Epithelial cell of prostate (primary cell): Measurements from ENCODE around the gene SPINK6.

ENCODE experiments used
- DNase-seq: peaks from one replicate; pipeline ENCODE4 v3.0.0-alpha.2; 2011; ENCODE audit warnings: low read depth, low spot score
- H3K27ac ChIP-seq: fragments of 450-650 bp; 2 replicates; pipeline ENCODE4 v1.5.1; 2017; ENCODE audit warnings: mild to moderate bottlenecking

The SPINK6 gene, protein sequence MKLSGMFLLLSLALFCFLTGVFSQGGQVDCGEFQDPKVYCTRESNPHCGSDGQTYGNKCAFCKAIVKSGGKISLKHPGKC

DNA sequence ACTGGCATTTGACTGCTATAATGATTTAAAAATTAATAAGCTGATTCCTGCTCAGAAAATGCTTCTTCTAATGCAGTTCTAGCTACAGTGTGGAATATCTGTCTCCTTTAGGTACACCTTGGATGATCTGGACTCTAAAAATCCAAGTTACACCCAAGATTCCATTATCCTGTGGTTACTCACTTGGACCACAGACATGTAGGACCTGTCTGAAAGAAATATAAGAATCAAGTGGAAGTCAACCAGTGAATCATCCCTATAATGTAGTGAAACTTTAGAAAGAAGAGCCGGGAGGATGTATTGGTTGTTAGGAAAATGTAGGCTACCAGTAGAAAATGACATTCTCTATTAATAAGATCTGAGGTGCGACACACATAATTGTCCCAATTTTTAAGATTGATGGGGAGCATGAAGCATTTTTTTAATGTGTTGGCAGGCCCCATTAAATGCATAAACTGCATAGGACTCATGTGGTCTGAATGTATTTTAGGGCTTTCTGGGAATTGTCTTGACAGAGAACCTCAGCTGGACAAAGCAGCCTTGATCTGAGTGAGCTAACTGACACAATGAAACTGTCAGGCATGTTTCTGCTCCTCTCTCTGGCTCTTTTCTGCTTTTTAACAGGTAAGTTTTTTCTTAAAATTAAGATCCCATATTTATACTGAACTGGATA is at the start of gene SPINK6:
SPINK6 (plus strand) TSS at position 512 of the 673 bp plus-strand sequence; CDS start at position 567, 55 bp downstream.
- DNase-seq = peak; percentile 86
- peak within 1 kb of the TSS; percentile 83 for H3K27ac ChIP-seq

DNA sequence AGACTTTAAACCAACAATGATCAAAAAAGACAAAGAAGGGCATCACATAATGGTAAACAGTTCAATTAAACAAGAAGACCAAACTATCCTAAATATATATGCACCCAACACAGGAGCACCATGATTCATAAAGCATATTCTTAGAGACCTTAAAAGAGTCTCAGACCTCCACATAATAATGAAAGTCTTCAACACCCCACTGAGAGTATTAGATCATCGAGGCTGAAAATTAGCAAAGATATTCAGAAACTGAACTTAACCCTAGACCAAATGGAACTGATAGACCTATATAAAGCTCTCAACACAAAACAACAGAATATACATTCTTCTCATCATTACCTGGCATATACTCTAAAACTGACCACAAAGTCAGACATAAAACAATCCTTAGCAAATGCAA is 46.2 kb upstream of the SPINK6 start:
- H3K27ac ChIP-seq = no peak overlapping the region
- DNase-seq = no peak

DNA sequence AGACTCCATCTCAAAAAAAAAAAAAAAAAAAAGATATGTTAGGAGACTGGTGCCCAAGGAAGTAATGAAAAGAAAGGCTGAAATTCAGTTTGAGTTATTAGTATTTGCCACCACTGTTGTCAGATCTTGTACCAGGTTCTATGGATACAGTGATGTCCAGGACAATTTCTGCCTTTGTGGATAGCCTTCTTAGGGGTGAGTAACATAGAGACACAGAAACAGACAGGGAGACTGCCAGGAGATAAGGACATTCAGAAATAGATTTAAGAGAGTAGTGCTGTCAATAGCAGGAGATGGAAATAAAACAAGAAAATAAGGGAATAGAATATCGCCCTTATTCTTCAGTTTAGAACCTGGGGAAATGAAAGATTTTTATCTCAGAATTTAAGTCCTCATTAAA is 40.8 kb upstream of the SPINK6 start:
- no peak for DNase-seq
- H3K27ac ChIP-seq = no peak overlapping the region

DNA sequence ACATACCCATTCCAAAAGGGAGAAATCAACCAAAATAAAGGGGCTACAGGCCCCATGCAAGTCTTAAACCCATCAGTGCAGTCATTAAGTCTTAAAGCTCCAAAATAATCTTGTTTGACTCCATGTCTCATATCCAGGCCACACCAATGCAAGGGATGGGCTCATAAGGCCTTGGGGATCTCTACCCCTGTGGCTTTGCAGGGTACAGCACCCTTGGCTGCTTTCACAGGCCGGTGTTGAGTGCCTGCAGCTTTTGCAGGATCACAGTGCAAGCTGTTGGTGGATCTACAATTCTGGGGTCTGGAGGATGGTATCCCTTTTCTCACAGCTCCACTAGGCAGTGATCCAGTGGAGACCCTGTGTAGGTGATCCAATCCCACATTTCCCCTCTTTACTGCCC is 39.5 kb upstream of the SPINK6 start:
- DNase-seq = no peak
- H3K27ac ChIP-seq = no peak overlapping the region

DNA sequence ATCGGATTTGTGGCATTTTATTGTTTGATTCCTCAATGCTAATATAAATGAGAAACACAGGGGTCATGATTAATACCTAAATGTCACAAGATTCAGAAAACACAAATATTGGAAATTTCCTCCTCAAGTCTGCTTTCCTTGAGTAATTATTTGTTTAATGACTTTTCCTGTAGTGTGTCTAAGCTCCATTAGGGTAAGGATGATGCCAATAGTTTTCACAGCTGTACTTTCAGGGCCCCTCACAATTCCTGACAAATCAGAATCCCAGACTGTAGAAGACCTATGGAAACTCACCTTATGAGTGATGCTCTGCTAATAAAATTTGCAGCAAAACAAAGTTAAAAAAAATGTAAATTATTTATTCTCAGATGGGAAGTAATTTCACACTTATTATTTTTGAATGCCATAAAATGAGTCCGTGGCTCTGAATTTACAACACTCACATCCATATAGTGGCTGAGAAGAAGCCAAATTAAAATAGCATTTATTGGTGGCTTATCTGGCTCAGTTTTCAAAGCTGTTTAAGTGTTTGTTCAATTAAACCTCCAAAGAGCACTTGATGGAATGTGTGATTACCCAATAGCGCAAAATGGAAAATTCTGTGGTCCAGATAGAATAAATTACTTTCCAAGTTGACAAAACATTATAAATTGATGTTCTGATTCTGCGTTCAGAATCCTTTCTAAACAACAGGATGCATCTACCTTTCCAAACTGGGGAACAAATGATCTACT is 36.1 kb upstream of the SPINK6 start:
- no peak for DNase-seq
- no peak overlapping the region for H3K27ac ChIP-seq

DNA sequence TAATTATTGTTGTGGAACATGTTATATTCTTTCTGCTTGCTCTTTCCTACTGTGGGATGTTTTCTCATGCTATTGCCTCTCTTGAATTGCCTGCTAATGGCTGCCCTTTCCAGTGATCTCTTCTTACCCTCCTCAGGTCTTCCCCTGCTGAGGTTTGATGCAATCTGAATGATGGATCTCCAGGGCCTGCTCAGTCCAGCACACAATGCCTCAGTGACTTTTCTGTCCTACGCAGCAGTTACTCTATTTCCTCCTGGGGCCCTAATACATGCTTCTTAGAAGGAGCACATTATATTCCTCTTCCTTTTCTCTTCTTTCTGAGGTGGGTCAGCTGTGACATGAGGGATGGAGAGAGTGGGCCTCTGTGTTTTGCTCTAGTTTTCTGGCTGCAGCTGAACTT is 34.6 kb upstream of the SPINK6 start, which contains the start of gene SPINK14:
SPINK14 (plus strand) TSS at position 301 of the 400 bp plus-strand sequence. CDS start 1,187 bp downstream, outside the sequence.
- no peak for DNase-seq
- no peak within 1 kb of the TSS for H3K27ac ChIP-seq

DNA sequence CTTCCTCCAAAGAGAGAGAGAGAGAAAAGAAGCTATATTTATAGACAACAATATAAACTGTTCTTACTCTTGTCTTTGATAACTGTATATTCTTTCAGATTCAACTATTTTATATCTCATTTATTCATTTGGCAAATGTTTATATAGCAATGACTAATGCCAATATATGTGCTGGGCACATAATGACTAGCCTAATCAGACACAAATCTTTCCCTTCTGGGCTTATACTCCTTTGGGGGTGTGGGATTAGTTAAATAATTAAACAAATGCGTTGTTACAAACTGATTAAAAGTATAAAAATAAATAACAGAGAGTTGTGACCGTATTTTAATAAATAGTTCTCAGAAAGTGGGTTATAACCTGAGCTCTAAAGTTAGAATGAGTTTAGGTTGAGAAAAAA is 30.5 kb upstream of the SPINK6 start:
- no peak for DNase-seq
- H3K27ac ChIP-seq = no peak overlapping the region

DNA sequence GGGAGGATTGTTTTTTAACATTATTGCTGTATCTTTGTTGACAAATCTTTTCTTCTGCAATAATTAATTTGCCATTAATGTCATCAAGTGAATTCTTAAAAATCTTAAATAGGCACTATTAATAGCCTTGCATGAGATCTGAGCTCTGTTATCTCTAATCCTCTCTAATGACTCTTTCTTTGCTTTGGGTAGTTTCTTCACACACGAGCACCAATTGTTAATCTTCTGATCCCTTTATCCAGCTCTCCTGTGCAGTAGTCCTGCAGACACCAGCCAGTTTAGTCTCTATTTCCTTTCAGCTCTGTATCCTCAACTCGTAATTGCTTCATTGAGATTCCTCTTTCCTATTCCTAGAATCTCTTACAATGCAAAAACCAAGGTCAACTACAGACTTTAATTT is 26.4 kb upstream of the SPINK6 start:
- no peak overlapping the region for H3K27ac ChIP-seq
- no peak for DNase-seq

DNA sequence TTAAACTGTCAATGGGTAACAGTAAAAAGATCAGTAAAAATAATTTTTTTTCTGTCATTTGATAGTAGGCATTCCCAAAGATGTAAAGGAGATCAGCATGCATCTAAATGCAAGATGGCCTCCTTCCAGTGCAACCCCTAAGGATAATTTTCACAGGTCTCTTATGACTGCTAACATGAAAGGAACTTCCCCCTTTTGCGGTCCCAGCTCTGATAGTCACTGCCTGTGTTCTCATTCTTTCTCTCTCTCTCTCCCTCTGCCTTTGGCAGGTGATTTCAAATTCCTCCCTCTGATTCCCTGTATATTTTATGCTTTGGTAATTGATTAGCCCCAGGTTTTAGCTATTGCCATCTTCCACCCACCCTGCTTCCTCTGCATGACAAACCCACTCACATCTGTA is 25.6 kb upstream of the SPINK6 start:
- no peak overlapping the region for H3K27ac ChIP-seq
- no peak for DNase-seq

DNA sequence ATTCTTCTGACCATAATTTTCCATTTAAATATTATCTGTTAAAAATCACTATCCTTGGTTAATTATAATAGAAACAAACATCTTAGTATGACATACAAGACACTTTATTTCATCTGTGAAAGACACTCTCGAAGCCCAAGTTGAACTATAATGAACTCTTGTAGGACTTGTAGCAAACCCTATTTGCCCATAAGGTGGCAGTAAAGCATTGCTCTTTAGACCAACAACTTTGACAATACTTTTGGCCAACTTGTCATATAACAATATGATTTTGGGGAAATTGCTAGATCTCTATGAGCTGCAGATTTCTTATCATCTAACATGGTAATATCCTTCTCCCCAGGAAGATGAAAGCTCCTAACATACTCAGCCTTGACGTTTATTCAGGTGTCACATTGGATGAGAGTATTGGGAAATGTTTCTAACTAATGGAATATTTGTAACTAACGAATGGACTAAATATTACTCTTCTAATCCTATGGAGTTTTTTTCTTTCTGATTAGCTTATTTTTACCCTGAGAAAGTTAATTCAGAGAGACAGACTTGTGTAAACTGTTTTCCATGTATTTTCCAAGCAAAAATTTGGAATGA is 23.5 kb upstream of the SPINK6 start:
- DNase-seq = peak; percentile 18

DNA sequence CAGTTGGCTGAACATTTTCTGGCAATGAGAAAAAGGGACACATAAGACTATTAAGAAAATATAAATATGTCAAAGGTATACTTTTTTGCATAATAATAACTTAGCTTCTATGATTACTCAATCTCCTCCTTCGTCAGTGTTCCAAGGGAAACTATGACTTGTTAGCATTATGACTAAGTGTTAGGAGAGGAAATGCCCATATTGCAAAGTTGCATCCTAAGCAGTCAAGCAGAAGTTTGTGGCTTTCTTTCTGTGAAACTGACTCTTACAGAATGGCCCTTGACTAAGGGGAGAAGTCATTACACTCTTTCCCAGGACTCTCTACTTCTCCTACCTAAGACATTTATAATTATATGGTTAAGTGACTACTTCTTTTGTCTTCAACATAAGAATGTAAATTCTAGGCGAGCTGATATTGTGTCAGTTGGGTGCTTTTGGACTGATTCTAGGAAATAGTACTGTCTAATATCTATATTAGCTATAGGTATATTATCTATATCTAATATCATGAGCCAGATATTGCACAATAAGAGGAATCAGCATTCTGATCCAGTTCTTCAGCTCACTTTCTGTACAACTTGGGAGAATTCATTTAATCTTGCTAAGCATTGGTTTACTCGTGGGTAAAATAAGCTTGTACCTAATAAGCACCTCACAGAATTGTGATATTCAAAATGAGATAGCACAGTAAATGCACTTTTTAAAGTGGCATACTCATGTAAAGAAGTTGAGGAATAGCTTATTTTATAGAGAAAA is 16.4 kb upstream of the SPINK6 start:
- peak overlapping the region; percentile 88 for H3K27ac ChIP-seq
- DNase-seq = peak; percentile 92

More for the DNA sequence above, 23.5 kb upstream of the SPINK6 start:
- H3K27ac ChIP-seq = no peak overlapping the region

DNA sequence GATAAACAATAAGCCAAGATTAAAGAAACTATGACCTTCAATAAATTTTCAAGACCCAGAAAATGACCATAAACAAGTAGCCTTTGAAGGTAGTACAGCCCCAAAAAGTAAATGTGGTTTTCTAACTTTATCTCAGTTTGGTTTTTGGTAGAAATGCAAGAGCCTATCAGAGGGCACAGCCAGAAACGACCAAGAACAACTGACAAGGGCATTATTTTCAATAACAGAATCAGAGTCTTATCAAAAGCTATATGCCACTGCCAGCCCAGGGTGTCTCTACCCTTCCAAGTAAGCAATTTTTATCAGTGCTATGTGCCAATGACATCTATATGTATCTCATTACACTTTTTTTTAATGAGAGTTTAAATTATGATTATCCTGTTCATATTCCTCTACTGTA is 11.8 kb upstream of the SPINK6 start:
- no peak overlapping the region for H3K27ac ChIP-seq
- DNase-seq = no peak

DNA sequence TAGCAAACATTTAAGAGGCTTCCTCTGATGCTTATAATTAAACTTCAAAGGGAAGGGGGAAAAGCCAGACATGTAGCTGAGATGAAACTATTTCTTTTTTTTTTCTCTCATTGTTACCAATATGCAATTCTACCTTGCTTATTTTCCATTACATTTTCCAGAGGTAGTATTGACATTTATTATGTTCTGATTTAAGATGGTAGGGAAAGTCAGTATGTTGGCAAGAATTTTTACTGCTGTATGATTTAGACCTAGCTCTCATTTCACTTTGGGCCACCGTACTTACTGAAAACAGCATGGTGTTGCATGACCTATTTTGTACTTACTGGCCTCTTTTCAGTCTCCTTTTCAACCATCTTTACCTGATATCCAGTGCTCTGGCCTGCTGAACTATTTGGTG is 9.6 kb upstream of the SPINK6 start:
- H3K27ac ChIP-seq = peak overlapping the region; percentile 59
- no peak for DNase-seq

DNA sequence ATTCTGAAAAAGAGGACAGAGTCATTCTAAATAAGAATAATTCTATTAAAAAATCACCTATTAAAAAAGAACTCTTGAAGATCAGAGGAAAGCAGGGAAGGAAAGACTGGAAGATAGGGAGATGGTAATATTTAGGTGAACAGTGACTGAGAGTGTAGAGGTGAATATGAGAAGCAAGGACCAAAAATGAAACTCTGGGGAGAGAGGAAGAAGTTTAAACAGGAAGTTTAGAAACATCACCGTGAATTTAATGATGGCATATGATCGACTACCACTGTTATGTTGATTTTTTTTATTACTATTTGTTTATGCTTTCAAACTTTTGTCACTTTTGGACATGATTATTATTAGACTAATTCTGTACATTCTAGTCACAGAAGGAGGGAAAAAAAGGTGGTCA is 1.7 kb upstream of the SPINK6 start:
- no peak overlapping the region for H3K27ac ChIP-seq
- no peak for DNase-seq

DNA sequence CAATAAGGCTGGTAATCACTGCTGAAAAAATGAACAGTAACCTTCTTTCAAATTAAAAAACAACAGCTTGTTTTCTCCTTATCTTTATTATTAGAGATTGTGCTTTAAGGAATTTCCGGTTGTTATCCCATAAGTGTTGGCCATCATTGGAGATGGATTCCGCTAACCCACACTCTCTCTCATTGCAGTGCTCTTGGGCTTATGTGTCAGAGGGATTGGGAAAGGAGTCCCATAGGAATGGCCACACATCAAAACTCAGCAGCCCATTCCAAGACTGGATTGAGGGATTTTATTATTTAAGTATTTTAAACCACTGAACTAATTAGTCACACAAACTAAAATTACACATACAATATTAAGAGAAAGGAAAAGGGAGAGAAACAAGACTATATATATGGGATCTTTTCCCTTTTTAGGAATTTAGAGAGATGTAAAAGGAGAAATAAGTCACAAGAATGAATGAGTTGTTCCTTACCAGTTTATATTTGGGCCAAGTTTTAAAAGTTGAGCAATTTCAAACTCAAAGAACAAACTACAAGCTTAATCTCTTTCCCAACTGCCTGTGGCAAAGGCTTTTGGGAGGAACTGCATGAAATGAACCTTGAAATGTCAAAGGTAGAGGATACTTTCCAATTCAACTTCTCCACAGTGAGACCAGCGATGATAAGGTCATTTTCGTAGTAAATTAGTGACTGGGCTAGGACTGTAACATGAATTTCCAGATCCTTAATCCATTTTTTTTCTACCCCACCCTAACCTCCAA is 2.4 kb downstream of the SPINK6 start:
- DNase-seq = no peak
- no peak overlapping the region for H3K27ac ChIP-seq

DNA sequence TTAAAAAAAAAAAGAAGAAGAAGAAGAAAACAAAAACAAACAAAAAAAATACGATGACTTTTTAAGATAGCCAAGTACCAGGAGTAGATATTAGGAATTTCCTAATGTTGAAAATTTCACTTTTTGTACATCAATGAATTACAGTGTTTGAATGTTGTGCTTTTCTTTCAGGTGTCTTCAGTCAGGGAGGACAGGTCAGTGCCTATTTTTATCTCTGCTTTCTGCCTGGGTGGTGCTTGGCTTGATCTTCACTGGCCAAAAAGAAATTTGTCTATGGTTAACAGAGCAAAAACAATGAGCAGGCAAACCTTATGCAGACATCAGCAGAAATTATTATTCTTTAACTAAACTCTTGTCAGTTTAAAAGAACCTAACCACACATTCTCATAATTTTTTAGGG is 3.0 kb downstream of the SPINK6 start:
- no peak overlapping the region for H3K27ac ChIP-seq
- no peak for DNase-seq

DNA sequence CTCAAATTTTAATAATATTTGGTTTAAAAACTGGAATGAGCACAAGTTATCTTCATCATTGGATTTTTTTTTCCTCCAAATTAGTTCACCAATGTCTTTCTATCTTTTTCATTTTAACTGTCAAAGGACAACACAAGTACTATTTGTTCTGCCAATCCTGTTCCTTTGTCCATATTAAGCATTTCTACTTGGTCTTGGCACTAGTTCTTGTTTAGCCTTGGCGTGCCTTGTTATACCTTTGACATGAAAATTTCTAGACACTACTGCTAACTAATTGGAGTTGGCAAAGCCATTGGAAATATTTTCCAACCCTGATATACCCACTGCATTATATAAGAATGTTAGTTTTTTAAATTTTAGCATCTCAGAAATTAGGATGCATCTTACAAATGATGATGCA is 3.8 kb downstream of the SPINK6 start:
- H3K27ac ChIP-seq = no peak overlapping the region
- no peak for DNase-seq

DNA sequence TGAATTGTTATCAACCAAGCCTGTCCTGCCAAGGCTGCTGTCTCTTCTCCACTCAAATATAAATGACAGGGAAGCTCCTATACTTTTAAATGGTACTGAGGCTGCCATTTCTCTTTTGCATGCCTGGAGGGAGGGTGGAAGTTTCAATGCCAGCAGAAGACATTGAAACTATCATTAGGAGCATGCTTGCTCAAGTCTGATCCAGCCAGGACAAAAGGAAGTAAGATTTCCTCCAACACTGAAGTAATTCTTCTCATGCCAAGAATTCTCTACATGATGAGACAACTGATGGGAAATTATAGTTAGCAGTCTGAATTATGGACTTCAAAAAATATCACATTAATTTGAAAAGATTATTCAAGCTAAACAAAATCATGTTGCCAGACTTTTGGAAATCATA is 5.4 kb downstream of the SPINK6 start:
- no peak for DNase-seq
- peak overlapping the region; percentile 46 for H3K27ac ChIP-seq

DNA sequence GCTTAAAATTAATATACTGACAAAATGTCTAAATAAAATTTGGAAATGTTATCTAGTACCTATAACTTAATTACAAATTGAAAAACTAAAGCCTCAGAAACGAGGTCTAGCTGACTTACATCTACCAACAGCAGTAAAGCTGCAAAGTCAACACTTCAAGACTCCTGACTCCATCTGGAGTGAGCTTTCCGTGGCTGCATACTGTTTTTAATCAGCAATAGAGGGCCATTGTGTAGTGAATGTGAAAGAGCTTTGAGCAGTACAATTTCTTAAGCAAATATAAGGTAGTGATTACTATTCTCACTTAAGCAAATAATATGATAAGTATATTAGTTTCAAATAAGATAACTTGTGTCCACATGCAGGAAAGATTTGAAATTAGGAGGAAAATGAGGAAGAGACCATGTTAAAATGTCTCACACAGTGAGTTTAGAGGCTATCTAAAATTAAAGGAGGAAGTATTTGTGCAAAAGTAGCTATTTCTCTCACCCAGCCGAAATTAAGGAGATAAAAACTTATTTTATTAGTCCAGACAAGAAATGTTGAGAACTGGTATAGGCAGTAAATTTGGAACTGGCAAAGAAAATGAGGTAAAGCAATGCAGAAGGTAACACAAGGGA is 6.4 kb downstream of the SPINK6 start:
- no peak for DNase-seq

More for the DNA sequence above, 6.4 kb downstream of the SPINK6 start:
- H3K27ac ChIP-seq = peak overlapping the region; percentile 46
